AG10803 (cell line): ENCODE data around the gene SLC35A4.

Experiments used
- DNase-seq: peaks from one replicate; pipeline ENCODE4 v3.0.0; 2010; ENCODE audit warnings: low read depth
- H3K4me3 ChIP-seq: 2 replicates; pipeline ENCODE4 v1.5.1; 2011; ENCODE audit warnings: mild to moderate bottlenecking, low read length, control low read depth
- TF ChIP-seq, protein P1 (sequence below): conservative IDR thresholded peaks from 2 replicates; pipeline ENCODE4 v1.5.1; 2011; ENCODE audit warnings: mild to moderate bottlenecking, low read length, control low read depth, inconsistent platforms

Gene SLC35A4

DNA sequence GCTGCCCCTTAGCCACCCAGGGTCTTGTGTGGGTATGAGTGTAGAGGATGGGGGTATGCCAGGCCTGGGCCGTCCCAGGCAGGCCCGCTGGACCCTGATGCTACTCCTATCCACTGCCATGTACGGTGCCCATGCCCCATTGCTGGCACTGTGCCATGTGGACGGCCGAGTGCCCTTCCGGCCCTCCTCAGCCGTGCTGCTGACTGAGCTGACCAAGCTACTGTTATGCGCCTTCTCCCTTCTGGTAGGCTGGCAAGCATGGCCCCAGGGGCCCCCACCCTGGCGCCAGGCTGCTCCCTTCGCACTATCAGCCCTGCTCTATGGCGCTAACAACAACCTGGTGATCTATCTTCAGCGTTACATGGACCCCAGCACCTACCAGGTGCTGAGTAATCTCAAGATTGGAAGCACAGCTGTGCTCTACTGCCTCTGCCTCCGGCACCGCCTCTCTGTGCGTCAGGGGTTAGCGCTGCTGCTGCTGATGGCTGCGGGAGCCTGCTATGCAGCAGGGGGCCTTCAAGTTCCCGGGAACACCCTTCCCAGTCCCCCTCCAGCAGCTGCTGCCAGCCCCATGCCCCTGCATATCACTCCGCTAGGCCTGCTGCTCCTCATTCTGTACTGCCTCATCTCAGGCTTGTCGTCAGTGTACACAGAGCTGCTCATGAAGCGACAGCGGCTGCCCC is 2.6 kb downstream of the SLC35A4 start:
- no peak for DNase-seq
- H3K4me3 ChIP-seq: no peak overlapping the region
- TF ChIP-seq, protein P1, sequence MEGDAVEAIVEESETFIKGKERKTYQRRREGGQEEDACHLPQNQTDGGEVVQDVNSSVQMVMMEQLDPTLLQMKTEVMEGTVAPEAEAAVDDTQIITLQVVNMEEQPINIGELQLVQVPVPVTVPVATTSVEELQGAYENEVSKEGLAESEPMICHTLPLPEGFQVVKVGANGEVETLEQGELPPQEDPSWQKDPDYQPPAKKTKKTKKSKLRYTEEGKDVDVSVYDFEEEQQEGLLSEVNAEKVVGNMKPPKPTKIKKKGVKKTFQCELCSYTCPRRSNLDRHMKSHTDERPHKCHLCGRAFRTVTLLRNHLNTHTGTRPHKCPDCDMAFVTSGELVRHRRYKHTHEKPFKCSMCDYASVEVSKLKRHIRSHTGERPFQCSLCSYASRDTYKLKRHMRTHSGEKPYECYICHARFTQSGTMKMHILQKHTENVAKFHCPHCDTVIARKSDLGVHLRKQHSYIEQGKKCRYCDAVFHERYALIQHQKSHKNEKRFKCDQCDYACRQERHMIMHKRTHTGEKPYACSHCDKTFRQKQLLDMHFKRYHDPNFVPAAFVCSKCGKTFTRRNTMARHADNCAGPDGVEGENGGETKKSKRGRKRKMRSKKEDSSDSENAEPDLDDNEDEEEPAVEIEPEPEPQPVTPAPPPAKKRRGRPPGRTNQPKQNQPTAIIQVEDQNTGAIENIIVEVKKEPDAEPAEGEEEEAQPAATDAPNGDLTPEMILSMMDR: no peak

DNA sequence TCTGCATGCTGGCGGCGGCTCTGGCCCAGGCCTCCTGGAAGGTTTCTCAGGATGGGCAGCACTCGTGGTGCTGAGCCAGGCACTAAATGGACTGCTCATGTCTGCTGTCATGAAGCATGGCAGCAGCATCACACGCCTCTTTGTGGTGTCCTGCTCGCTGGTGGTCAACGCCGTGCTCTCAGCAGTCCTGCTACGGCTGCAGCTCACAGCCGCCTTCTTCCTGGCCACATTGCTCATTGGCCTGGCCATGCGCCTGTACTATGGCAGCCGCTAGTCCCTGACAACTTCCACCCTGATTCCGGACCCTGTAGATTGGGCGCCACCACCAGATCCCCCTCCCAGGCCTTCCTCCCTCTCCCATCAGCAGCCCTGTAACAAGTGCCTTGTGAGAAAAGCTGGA is 3.2 kb downstream of the SLC35A4 start:
- TF ChIP-seq, protein P1: no peak
- DNase-seq: no peak
- no peak overlapping the region for H3K4me3 ChIP-seq

GRCh38 chr5:140568443-140569063 is 3.9 kb downstream of the SLC35A4 start:
- no peak for DNase-seq
- TF ChIP-seq, protein P1: no peak
- no peak overlapping the region for H3K4me3 ChIP-seq

DNA sequence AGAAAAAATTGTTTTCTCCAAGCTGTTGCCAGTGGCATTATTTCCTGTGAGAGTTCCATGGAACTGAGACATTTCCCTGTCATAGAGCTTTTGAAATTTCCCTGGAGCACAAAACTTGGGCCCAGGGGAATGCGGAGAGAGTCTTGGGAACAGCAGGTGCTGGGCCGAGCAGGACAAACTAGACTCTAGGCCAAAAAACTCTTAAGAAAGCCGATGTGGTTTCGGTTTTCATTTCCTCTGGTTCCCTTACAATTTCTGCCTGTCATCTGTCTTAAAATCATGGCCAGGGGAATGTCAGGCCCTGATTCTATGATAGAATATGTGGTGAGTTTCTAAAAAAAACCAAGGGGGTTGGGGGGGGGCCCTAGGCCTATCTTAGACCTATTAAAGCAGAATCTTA is 4.6 kb downstream of the SLC35A4 start:
- TF ChIP-seq, protein P1: no peak
- H3K4me3 ChIP-seq: no peak overlapping the region
- DNase-seq: no peak

GRCh38 chr5:140570058-140570457 is 5.4 kb downstream of the SLC35A4 start:
- no peak overlapping the region for H3K4me3 ChIP-seq
- TF ChIP-seq, protein P1: no peak
- DNase-seq: no peak

- no peak for DNase-seq
- H3K4me3 ChIP-seq: no peak overlapping the region
- TF ChIP-seq, protein P1: no peak
Measured at GRCh38 chr5:140570488-140570887, 5.9 kb downstream of the SLC35A4 start.

- no peak for DNase-seq
- TF ChIP-seq, protein P1: no peak
- H3K4me3 ChIP-seq: no peak overlapping the region
Measured at GRCh38 chr5:140571105-140571504, 6.5 kb downstream of the SLC35A4 start.
